Stomach (tissue), 9 donors: ENCODE results near the gene MINDY3. TPM values are rescaled to one million over a fixed set of nuclear protein-coding genes. Genes with fewer than 3 reads are reported as not detected.

Source experiments
- DNase-seq, 2 donors: peaks; one replicate each; pipeline versions ENCODE4 v3.0.0 to v3.0.0-alpha.2; 2013 to 2019
- H3K27ac ChIP-seq, 5 donors: fragments of 200-600 bp in 4 of 5; sonication (generic) in 4 of 5; one replicate each; pipeline ENCODE4 v1.5.1; 2013 to 2019; ENCODE audit warnings: mild to moderate bottlenecking in 1 of 5, moderate library complexity in 1 of 5
- H3K27me3 ChIP-seq, 3 donors: fragments of 200-600 bp; sonication (generic); one replicate each; pipeline ENCODE4 v1.5.1; 2017 to 2019; ENCODE audit warnings: mixed run types in 1 of 3
- H3K36me3 ChIP-seq, 4 donors: fragments of 200-600 bp; sonication (generic); 1 replicate in 3 of 4; 2 replicates in 1 of 4; pipeline ENCODE4 v1.5.1; 2016 to 2019
- H3K4me1 ChIP-seq, 4 donors: fragments of 200-600 bp; sonication (generic); one replicate each; pipeline ENCODE4 v1.5.1; 2016 to 2019
- H3K4me3 ChIP-seq, 4 donors: fragments of 200-600 bp; sonication (generic) in 3 of 4; one replicate each; pipeline ENCODE4 v1.5.1; 2016 to 2019; ENCODE audit warnings: mild to moderate bottlenecking in 1 of 4
- H3K9me3 ChIP-seq, 4 donors: fragments of 200-600 bp; sonication (generic); one replicate each; pipeline ENCODE4 v1.5.1; 2016 to 2019
- CTCF ChIP-seq, 7 experiments: fragments of 450-650 bp in 4 of 7; fragments of 200-600 bp in 3 of 7; sonication (generic) in 3 of 7; IDR thresholded peaks; one replicate each; pipeline ENCODE4 v1.5.1; 2016 to 2019; ENCODE audit warnings: antibody characterized with exemption in 7 of 7, control low read depth in 2 of 7, mild to moderate bottlenecking in 1 of 7
- EP300 ChIP-seq: sonication (generic); formaldehyde crosslinking; IDR thresholded peaks from one replicate; pipeline ENCODE4 v1.6.1; 2017; ENCODE audit warnings: antibody characterized with exemption
- POLR2A ChIP-seq, 4 donors: fragments of 450-650 bp; IDR thresholded peaks; one replicate each; pipeline ENCODE4 v1.6.1; 2016; ENCODE audit warnings: antibody characterized with exemption in 4 of 4, control low read depth in 2 of 4, mild to moderate bottlenecking in 1 of 4, moderate library complexity in 1 of 4
- POLR2AphosphoS5 ChIP-seq, 3 donors: sonication (generic); formaldehyde crosslinking; IDR thresholded peaks; one replicate each; pipeline ENCODE4 v1.6.1; 2016; ENCODE audit warnings: antibody characterized with exemption in 3 of 3
- WGBS, 5 donors: extraction: QIAGEN DNeasy Blood & Tissue Kit in 3 of 5; methylation state at CpG; one replicate each; pipeline versions ENCODE4 v1.1.5 to v1.1.7; 2013 to 2018; 5-methylcytosine and 5-hydroxymethylcytosine counted together
- intact Hi-C: fragments of 100-400 bp; cut with DNase I; formaldehyde crosslinking; loops from one replicate; pipeline ENCODE4 v1.15.1; 2023; ENCODE audit warnings: low total_unique reads
- polyA plus RNA-seq, 3 donors: library from polyadenylated mRNA; stranded (reverse); fragments of 200-250 nt; gene quantifications; one replicate each; pipeline ENCODE4 v1.2.3, GENCODE V29; 2013
- total RNA-seq, 5 donors: library from RNA; depleted of rRNA; stranded (reverse); fragments of >200 nt; gene quantifications; one replicate each; pipeline versions ENCODE4 v1.1.0 to v1.2.3, GENCODE V29; 2014 to 2016
- donor health status: healthy with polysubstance abuse.
- donor health status: Bipolar disorder and iron deficiency.
- donor health status: healthy.

The MINDY3 gene
- total and polyA plus RNA-seq, 8 donors: 7.6 to 55.4 (median 17.6) TPM

- Histone ChIP-seq H3K4me1 (peaks cover 0 to 6% (median 0%) of the 10 kb centered on the region in 4 donors), H3K27me3 (no peaks in the 10 kb centered on the region), H3K9me3 (no peaks in the 10 kb centered on the region), H3K4me3 (no peak overlapping the region), H3K36me3 (peaks cover 8 to 71% (median 50%) of the 10 kb centered on the region in 4 donors), H3K27ac (peak overlapping the region in 2 of 5 donors; percentile 14 to 24)
- TF ChIP-seq POLR2A (IDR thresholded peaks at IDR 0.05) (no peak), CTCF (IDR thresholded peaks at IDR 0.05) (no peak), EP300 (no peak), POLR2AphosphoS5 (IDR thresholded peaks at IDR 0.05) (no peak)
- WGBS, 5 donors: 38 to 60% (median 56%) methylated on average over 5 of the region's 5 CpGs
- intact Hi-C loops: no loop called here
- peak in 1 of 2 donors; percentile 26 for DNase-seq
Measured at GRCh38 chr10:15783941-15784636, 76.2 kb downstream of the MINDY3 start.

- no peak overlapping the region for H3K4me3 ChIP-seq
- no peak for DNase-seq
- WGBS, 5 donors: 68 to 74% (median 71%) methylated on average over 4 of the region's 4 CpGs
- H3K36me3 ChIP-seq: peaks cover 14 to 72% (median 56%) of the 10 kb centered on the region in 4 donors
- no peaks in the 10 kb centered on the region for H3K9me3 ChIP-seq
- H3K27me3 ChIP-seq: no peaks in the 10 kb centered on the region
- TF ChIP-seq POLR2A (IDR thresholded peaks at IDR 0.05) (no peak), CTCF (IDR thresholded peaks at IDR 0.05) (no peak), POLR2AphosphoS5 (IDR thresholded peaks at IDR 0.05) (no peak), EP300 (no peak)
- peaks cover 0 to 6% (median 0%) of the 10 kb centered on the region in 4 donors for H3K4me1 ChIP-seq
- intact Hi-C loops: no loop called here
- H3K27ac ChIP-seq: no peak overlapping the region
Measured at GRCh38 chr10:15782851-15783250, 77.5 kb downstream of the MINDY3 start.

DNA sequence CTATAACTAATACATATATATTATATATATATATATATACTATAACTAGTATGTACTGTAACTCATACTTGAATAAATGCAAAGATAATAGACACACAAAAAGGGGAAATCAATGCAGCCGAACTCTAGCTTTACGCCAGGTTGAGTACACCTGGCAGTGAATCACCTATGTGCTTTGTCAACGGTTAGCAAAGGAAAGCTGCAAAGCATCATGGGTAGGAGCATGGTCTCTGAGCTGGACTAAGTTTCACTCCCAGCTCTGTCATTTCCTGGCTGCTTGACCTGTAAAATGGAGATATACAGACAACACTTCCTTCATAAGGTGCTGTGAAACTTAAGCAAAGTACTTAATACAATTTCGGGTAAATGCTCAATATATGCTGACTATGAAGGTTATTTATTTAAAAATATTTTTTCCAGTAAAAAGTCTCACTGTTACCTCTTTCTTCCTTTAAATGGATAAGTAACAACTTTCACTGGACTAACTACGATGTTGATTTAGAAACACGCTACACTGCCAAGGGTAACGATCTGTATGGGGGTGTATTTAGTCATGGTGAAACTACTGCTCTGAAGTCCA is 78.8 kb downstream of the MINDY3 start:
- intact Hi-C loops: no loop called here
- Histone ChIP-seq H3K27ac (no peak overlapping the region), H3K4me3 (no peak overlapping the region), H3K27me3 (no peaks in the 10 kb centered on the region), H3K9me3 (peaks cover 0 to 4% (median 0%) of the 10 kb centered on the region in 4 donors), H3K4me1 (peaks cover 0 to 6% (median 0%) of the 10 kb centered on the region in 4 donors), H3K36me3 (peaks cover 14 to 65% (median 55%) of the 10 kb centered on the region in 4 donors)
- DNase-seq: no peak
- TF ChIP-seq POLR2AphosphoS5 (IDR thresholded peaks at IDR 0.05) (no peak), POLR2A (IDR thresholded peaks at IDR 0.05) (no peak), CTCF (IDR thresholded peaks at IDR 0.05) (no peak), EP300 (no peak)
- WGBS, 5 donors: 93 to 96% (median 96%) methylated on average over 7 of the region's 7 CpGs

DNA sequence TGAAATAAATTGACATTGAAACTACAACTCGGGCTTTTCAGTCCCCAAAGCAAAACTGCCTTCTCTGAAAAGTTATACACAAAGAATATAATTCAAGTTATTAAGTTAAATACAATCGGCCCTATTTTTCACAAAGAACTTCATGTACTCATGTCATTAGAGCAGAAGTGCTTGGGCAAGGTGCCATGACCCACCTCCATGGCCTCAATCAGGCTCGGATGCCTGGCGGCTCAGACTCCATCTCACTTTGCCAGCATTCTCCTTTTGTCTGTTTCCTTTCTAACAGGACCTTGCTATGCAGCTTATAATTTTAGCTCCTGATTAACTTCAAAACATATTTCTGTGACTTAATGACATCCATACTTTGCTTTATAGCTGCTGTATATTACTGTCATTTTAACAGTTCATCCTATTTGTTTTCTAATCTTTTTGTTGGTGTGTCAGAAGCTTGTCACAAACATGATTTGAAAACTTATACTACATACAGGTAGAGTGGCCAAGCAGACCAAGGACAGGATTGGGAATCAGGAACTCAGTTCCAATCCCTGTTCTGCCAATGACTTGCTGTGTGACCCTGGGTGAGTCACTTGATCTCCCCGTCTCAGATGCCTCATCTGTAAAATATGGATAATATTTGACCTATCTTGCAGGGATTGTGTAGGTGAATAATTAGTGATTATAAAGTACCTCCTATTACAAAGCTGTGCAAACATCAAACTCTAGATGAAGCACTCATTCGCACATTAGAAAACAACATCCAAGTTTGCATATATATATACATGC is 79.8 kb downstream of the MINDY3 start:
- intact Hi-C loops: no loop called here
- no peak overlapping the region for H3K4me3 ChIP-seq
- H3K4me1 ChIP-seq: peaks cover 0 to 6% (median 0%) of the 10 kb centered on the region in 4 donors
- TF ChIP-seq POLR2AphosphoS5 (IDR thresholded peaks at IDR 0.05): no peak
- no peak for TF ChIP-seq EP300
- TF ChIP-seq POLR2A (IDR thresholded peaks at IDR 0.05): no peak
- no peak for TF ChIP-seq CTCF (IDR thresholded peaks at IDR 0.05)
- 76 to 88% (median 84%) methylated on average over 6 of the region's 6 CpGs for WGBS, 5 donors
- peaks cover 9 to 56% (median 51%) of the 10 kb centered on the region in 4 donors for H3K36me3 ChIP-seq
- no peaks in the 10 kb centered on the region for H3K27me3 ChIP-seq
- H3K27ac ChIP-seq: peak overlapping the region in 2 of 5 donors; percentile 23 to 54
- peak in 1 of 2 donors; percentile 24 for DNase-seq
- H3K9me3 ChIP-seq: peaks cover 0 to 4% (median 0%) of the 10 kb centered on the region in 4 donors
